CD4-positive, alpha-beta T cell treated with Interleukin-17A for 1 hour (primary cell): Measurements from ENCODE around the gene SMTNL2.

ENCODE experiments used
- DNase-seq: peaks from one replicate; pipeline ENCODE4 v3.0.0-alpha.2; 2020

Gene SMTNL2

GRCh38 chr17:4584101-4584916, at the start of gene SMTNL2:
Gene SMTNL2, plus strand, starts transcription at chr17:4584529. Its CDS starts 77 bp downstream, at chr17:4584606.
- DNase-seq: no peak

- no peak for DNase-seq
These were observed 49.2 kb upstream of the SMTNL2 start for GRCh38 chr17:4534928-4535666.

GRCh38 chr17:4535667-4536258, 48.6 kb upstream of the SMTNL2 start:
- DNase-seq: no peak

DNA sequence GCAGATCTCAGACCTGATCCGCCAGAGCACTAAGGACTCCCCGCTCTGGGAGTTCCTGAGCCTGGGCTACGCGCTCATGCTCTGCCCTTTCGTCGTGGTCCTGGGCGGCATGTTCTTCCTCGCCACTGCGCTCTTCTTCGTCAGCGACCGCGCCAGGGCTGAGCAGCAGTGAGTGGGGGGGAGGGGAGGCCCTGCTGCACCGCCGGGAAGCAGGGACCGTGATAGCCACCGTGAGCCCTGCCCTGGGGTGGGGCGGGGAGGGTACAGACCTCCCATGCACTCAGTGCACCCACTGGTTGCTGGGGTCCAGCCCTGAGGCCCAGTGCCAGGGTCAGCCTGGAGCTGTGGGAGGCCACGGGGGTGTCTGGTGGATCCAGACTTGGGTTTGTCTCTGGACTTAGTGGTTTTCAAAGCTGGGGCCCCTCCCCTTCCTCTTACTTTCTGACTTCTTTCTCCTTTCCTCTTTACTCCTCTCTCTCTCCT, 48.0 kb upstream of the SMTNL2 start:
- no peak for DNase-seq

DNA sequence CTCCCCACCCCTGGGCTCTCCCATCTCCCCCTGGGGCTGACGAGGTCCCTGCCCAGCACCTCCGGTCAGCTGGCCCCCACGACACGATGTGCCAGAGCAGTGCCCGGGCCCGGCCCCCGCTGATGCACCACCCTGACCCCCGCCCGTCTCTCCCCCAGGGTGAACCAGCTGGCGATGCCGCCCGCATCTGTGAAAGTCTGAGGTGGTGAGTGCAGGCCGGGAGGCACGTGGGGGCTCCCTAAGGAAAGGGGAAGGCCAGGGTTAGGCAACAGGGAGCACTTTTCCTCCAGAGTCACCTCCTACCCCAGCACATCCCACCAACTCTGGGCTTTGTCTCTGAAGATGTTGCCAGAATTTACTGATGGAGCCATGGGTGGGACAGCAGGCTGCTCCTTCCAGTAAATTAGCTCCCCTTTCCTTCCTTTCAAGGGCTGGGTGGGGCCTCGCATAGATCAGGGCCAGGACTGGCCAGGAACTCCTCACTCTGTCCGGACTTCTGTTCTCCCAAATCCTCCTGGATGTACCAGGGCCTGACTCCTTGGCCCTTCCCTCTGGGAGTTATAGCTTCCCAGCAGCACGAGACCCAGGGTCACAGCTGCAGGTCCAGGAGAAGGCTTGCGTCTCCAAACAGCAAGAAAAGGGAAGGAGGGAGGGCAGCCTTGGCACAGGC, 47.5 kb upstream of the SMTNL2 start:
- no peak for DNase-seq

DNA sequence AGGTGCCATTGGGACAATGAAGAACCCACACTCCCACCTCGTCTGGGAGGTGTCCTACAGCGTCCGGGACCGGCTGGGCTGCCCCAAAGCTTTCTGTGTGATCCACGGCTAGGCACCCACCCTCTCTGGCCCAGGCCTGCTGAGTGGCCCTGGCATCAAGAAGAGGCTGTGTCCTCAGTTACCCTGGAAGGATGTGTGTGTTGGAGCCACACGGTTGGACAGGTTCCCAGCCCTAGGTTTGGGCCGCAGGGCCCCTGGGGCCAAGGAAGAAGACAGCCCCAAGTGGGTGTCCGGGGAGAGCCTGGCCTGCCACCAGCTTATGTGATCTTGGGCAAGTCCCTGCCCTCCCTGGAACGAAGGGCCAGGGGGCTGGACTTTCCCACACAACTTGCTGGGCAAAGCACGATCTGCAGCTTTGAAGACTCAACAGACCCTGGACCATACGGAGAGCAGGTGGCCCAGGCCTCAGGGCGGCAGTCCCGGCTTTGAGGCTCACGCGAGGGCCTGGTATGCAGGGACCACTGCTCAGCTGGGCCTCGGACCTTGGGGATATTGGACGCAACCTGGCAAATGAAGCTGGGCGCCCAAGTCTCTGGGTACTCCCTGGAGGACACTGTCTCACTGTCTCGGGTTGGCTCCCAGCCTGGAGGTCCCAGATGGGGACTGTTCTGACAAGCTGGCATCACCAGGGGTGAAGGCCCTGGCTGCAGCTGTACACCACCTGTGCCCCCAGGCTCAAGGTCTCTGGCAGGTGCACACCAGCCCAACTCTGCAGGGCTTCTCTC, 46.7 kb upstream of the SMTNL2 start:
- no peak for DNase-seq

DNA sequence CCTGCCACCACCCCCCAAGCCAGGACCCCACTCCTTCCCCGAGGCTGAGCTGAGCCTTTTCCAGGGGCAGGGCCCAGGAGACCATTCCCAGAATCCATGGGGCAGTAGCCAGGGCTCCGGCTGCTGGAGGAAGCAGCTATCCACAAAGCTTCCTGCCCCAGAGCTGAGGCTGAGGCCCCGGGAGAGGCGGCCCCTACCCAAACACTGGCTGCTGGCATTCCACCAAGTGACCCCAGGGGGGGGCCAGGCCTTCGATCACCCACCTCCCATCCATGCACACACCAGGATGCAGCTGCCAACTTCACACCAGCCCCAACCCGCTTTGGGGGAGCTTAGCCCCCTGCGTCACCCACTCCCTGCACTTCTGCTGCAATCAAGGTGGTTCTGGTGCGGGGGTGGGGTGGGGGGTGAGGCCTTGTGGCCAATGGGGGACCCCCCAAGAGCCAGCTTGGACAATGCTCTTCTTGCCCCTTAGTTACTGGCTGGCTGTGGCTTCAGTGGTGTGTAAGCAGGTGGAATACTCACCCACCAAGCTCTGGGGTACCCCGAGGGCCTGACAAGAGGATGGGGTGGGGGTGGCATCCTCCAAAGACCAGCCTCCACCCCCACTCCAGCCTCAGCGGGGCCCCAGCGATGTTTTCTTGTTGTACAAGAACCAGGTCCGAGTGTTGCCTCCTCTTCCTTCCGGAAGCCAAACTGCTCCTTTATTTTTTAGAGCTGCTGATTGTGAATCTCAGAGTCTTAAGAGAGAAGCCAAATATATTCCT, 45.9 kb upstream of the SMTNL2 start:
- DNase-seq: no peak

- no peak for DNase-seq
These were observed 45.3 kb upstream of the SMTNL2 start for GRCh38 chr17:4539025-4539424.

- DNase-seq: no peak
These were observed 44.6 kb upstream of the SMTNL2 start for GRCh38 chr17:4539576-4540223.

- no peak for DNase-seq
These were observed 44.1 kb upstream of the SMTNL2 start for GRCh38 chr17:4540224-4540651.

- no peak for DNase-seq
These were observed 43.5 kb upstream of the SMTNL2 start for GRCh38 chr17:4540687-4541327.

DNA sequence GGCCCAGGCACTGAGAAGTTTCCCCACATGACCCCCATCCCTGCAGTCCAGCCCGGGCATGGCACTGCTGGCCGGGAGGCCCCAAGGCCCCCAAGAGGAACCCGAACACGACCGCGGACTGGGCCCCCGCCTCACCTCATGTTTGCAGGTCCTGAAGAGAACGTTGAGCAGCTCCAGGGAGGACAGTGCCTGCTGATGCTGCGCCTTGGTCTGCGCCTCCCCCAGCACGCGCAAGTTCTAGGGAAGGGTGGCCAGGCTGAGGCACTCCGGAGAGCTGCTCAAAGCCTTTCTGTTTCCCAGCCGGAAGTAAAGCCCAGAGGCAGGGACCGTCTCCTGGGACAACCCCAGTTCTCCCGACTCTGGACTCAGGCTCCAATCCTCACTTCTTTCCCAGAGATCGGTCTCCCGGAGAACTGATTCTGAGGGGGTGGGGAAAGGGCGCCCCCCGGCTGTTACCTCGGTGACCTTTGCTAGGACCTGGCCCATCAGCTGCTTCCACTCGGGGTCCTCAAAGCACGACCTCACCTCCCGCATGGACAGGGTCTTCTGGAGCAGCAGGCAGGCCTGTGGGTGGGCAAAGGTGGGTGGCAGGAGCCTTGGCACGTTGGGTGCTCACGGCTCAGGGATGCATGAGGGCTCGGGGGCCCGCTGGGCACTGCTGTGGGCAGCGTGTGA, 42.9 kb upstream of the SMTNL2 start:
- no peak for DNase-seq

GRCh38 chr17:4542003-4542725, 42.2 kb upstream of the SMTNL2 start:
- DNase-seq: no peak

DNA sequence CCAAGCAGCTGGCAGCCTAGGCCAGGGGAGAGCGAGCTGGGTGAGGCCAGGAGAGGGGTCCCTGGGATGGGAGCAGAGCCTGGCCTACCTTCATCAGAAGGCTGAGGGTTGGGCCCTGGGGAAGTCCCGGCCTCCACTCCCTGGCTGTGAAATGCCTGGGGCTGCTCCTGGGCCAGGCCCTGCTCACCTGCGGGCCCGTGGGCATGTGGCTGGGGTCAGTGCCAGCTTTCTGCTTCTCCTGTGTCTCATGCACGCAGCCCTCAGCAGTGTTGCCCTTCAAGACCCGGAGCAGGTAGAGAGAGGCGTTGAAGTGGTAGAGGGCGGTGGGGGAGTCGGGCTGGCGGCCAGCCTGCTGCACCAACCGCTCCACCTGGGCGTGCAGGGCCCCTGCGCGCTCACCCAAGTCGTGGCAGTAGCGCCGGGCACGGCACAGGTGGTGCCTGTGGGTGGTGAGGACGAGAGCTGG, 41.6 kb upstream of the SMTNL2 start:
- DNase-seq: no peak

- no peak for DNase-seq
These were observed 40.7 kb upstream of the SMTNL2 start for GRCh38 chr17:4543557-4544026.

- DNase-seq: no peak
These were observed 40.0 kb upstream of the SMTNL2 start for GRCh38 chr17:4544135-4544950.

- no peak for DNase-seq
These were observed 39.4 kb upstream of the SMTNL2 start for GRCh38 chr17:4544951-4545216.
